Superior temporal gyrus (tissue), 1 donor: ENCODE results near the gene AARS2.

Experiments
- DNase-seq: peaks from one replicate; pipeline ENCODE4 v3.0.0-alpha.2; 2016; ENCODE audit errors: extremely low spot score

AARS2 gene

GRCh38 chr6:44300292-44300823, 12.8 kb downstream of the AARS2 start:
- no peak for DNase-seq

- DNase-seq, result no peak
Observed at GRCh38 chr6:44298864-44299263, 14.3 kb downstream of the AARS2 start.

GRCh38 chr6:44298055-44298803, 14.9 kb downstream of the AARS2 start:
- DNase-seq, result no peak

GRCh38 chr6:44297063-44298038, 15.8 kb downstream of the AARS2 start:
- DNase-seq, result no peak

GRCh38 chr6:44294832-44295791, 18.0 kb downstream of the AARS2 start:
- no peak for DNase-seq

- no peak for DNase-seq
Observed at GRCh38 chr6:44292661-44293365, 20.3 kb downstream of the AARS2 start.

- no peak for DNase-seq
Observed at GRCh38 chr6:44291841-44292240, 21.3 kb downstream of the AARS2 start.

- peak; percentile 69 for DNase-seq
Observed at GRCh38 chr6:44289726-44290260, 23.4 kb downstream of the AARS2 start.

- no peak for DNase-seq
Observed at GRCh38 chr6:44286747-44287146, 26.4 kb downstream of the AARS2 start.

GRCh38 chr6:44286285-44286565, 26.9 kb downstream of the AARS2 start:
- no peak for DNase-seq

GRCh38 chr6:44285552-44286284, 27.4 kb downstream of the AARS2 start:
- DNase-seq, result no peak

- DNase-seq, result no peak
Observed at GRCh38 chr6:44284867-44285266, 28.3 kb downstream of the AARS2 start.

GRCh38 chr6:44284121-44284520, 29.0 kb downstream of the AARS2 start:
- DNase-seq, result peak; percentile 42

GRCh38 chr6:44278774-44279697, 34.1 kb downstream of the AARS2 start:
- DNase-seq, result peak; percentile 39

- DNase-seq, result no peak
Observed at GRCh38 chr6:44278315-44278714, 34.8 kb downstream of the AARS2 start.

GRCh38 chr6:44277763-44278162, 35.4 kb downstream of the AARS2 start:
- DNase-seq, result no peak

GRCh38 chr6:44276667-44277640, 36.2 kb downstream of the AARS2 start:
- no peak for DNase-seq
